Keratinocyte (primary cell): ENCODE results near the gene NAALADL1. TPM values are rescaled to one million over a fixed set of nuclear protein-coding genes. Genes with fewer than 3 reads are reported as not detected.

Experiments
- DNase-seq: peaks from one replicate; pipeline ENCODE4 v3.0.0-alpha.2; 2011; ENCODE audit warnings: low read depth, missing footprints, low spot score
- FAIRE-seq: peaks from 2 replicates; lab custom pipeline; 2011; peaks lifted over from hg19 to GRCh38; lab: Jason Lieb, UNC
- H2AFZ ChIP-seq: 2 replicates; pipeline ENCODE4 v1.6.0; 2012; ENCODE audit warnings: low read length, control low read depth, inconsistent platforms; ENCODE audit not compliant: control insufficient read depth
- H3K27ac ChIP-seq: 2 replicates; pipeline ENCODE4 v1.5.1; 2011; ENCODE audit warnings: low read length; ENCODE audit not compliant: control insufficient read depth, insufficient read depth
- H3K27me3 ChIP-seq: 3 replicates; pipeline ENCODE4 v1.6.0; 2011; ENCODE audit warnings: low read length; ENCODE audit not compliant: control insufficient read depth, insufficient read depth; ENCODE audit errors: extremely low read depth
- H3K36me3 ChIP-seq, 2 experiments: 2 replicates in 1 of 2; 3 replicates in 1 of 2; pipeline ENCODE4 v1.5.1; 2011; ENCODE audit warnings: low read length in 2 of 2, mild to moderate bottlenecking in 1 of 2; ENCODE audit not compliant: control insufficient read depth in 2 of 2, insufficient read depth in 2 of 2; ENCODE audit errors: extremely low read depth in 1 of 2
- H3K4me1 ChIP-seq: 3 replicates; pipeline ENCODE4 v1.5.1; 2011; ENCODE audit warnings: low read length; ENCODE audit not compliant: control insufficient read depth, insufficient read depth; ENCODE audit errors: extremely low read depth
- H3K4me2 ChIP-seq: 3 replicates; pipeline ENCODE4 v1.6.0; 2011; ENCODE audit warnings: low read depth, low read length; ENCODE audit not compliant: control insufficient read depth, insufficient read depth; ENCODE audit errors: extremely low read depth
- H3K4me3 ChIP-seq, 3 experiments: fragments of 200-600 bp in 1 of 3; sonication (generic) in 1 of 3; 2 replicates in 2 of 3; 3 replicates in 1 of 3; pipeline ENCODE4 v1.5.1; 2011 to 2016; ENCODE audit warnings: low read length in 3 of 3, mild to moderate bottlenecking in 3 of 3, control low read depth in 2 of 3, inconsistent platforms in 1 of 3, low read depth in 1 of 3, mixed read lengths in 1 of 3, mixed run types in 1 of 3, moderate library complexity in 1 of 3; ENCODE audit not compliant: control insufficient read depth in 2 of 3, insufficient read depth in 2 of 3; ENCODE audit errors: extremely low read depth in 1 of 3
- H3K79me2 ChIP-seq: 2 replicates; pipeline ENCODE4 v1.6.0; 2012; ENCODE audit warnings: low read length; ENCODE audit not compliant: control insufficient read depth, insufficient read depth
- H3K9ac ChIP-seq: 3 replicates; pipeline ENCODE4 v1.6.0; 2011; ENCODE audit warnings: low read length; ENCODE audit not compliant: control insufficient read depth, insufficient read depth; ENCODE audit errors: extremely low read depth
- H3K9me1 ChIP-seq: 3 replicates; pipeline ENCODE4 v1.6.0; 2011; ENCODE audit warnings: low read length; ENCODE audit not compliant: control insufficient read depth, insufficient read depth; ENCODE audit errors: extremely low read depth
- H3K9me3 ChIP-seq: 2 replicates; pipeline ENCODE4 v1.5.1; 2012; ENCODE audit warnings: low read depth, low read length; ENCODE audit not compliant: control insufficient read depth
- H4K20me1 ChIP-seq: 3 replicates; pipeline ENCODE4 v1.6.0; 2011; ENCODE audit warnings: low read length; ENCODE audit not compliant: control insufficient read depth, insufficient read depth; ENCODE audit errors: extremely low read depth
- EZH2 ChIP-seq: IDR thresholded peaks from one replicate; pipeline ENCODE4 v1.6.1; 2012; ENCODE audit warnings: inconsistent platforms, mild to moderate bottlenecking, low read length, moderate library complexity
- dilution Hi-C: fragments of 300-500 bp; cut with MboI; formaldehyde crosslinking; loops from one replicate; pipeline ENCODE4 v1.7.0; 2020; ENCODE audit warnings: low sequenced_read_pairs; ENCODE audit not compliant: extremely low pct_ligation_motif_present
- polyA plus RNA-seq, 5 experiments: library from polyadenylated mRNA; depleted of rRNA in 3 of 5; stranded (reverse) in 3 of 5; stranded (forward) in 1 of 5; unstranded in 1 of 5; fragments of >200 nt; gene quantifications; 1 replicate in 1 of 5; 2 replicates in 3 of 5; 3 replicates in 1 of 5; pipeline versions ENCODE4 v1.2.1 to v1.2.3, GENCODE V29; 2011 to 2012; ENCODE audit warnings: missing spikeins in 2 of 5, low read depth in 1 of 5, low replicate concordance in 1 of 5
- TF ChIP-seq, protein P1 (sequence below), 3 experiments: IDR thresholded peaks in 1 of 3; conservative IDR thresholded peaks in 1 of 3; optimal IDR thresholded peaks in 1 of 3; 2 replicates in 2 of 3; 3 replicates in 1 of 3; pipeline versions ENCODE3 to v1.5.1; 2011; ENCODE audit warnings: low read length in 3 of 3, mild to moderate bottlenecking in 3 of 3, moderate library complexity in 2 of 3, control low read depth in 1 of 3, inconsistent platforms in 1 of 3; ENCODE audit not compliant: insufficient read depth in 2 of 3; ENCODE audit errors: extremely low read depth in 1 of 3

NAALADL1 gene
- polyA plus RNA-seq, 1 donor (not counting 4 experiments of a cell fraction or from before 2014, with no cell fraction given) = 2.3 TPM

DNA sequence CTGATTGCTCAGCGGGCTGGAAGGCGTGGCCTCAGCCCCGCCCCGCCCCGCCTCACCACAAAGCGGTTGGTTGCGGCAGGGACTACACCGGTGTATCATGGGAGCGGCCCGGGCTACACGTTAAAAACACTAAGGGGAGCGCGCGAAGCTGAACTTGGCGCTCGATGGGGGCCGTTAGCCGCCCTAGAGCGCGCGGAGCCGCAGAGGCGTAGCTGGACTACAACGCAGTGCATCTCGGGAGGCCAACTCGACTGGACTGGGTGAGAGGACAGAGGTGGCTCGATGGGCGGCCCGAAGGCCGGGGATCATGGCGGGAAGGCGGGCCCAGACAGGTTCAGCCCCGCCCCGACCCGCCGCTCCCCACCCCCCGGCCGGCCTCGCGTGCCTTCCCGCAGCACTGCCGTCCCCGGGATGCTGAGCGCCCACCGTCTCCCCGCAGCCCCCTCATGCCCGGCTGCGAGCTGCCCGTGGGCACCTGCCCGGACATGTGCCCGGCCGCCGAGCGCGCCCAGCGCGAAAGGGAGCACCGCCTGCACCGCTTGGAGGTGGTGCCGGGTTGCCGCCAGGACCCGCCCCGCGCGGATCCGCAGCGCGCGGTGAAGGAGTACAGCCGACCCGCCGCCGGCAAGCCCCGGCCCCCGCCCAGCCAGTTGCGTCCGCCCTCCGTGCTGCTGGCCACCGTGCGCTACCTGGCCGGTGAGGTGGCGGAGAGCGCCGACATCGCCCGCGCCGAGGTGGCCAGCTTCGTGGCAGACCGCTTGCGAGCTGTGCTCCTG is 17.3 kb downstream of the NAALADL1 start, which contains the start of gene SAC3D1:
Gene SAC3D1, plus strand, starts transcription at position 364 of the 776 bp plus-strand sequence. Its CDS starts 83 bp downstream, at position 447.
- peak within 1 kb of the TSS; percentile 81 for H3K9ac ChIP-seq

DNA sequence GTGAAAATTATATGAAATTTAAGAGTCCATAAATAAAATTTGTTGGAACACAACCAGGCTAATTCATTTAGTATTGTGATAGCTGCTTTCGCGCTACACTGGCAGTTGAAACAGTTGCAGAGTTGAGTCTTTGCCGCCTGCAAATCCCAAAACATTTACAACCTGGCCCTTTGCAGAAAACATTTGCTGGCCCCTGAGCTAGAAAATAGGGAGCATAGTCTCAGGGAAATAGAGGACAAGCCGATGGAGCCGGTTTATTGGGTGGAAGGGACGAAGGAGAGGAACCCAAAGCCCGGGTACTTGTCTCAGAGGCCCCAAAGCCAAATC is 17.9 kb downstream of the NAALADL1 start:
- Histone ChIP-seq H4K20me1 (no peaks in the 10 kb centered on the region), H3K9me1 (no peaks in the 10 kb centered on the region), H3K4me3 (peak overlapping the region; percentile 60 to 76 (median 70)), H3K4me2 (peak overlapping the region; percentile 89), H3K9me3 (no peaks in the 10 kb centered on the region), H2AFZ (peak overlapping the region; percentile 76), H3K79me2 (peaks cover 5% of the 10 kb centered on the region), H3K27me3 (no peaks in the 10 kb centered on the region), H3K27ac (peak overlapping the region; percentile 79), H3K9ac (peak overlapping the region; percentile 81), H3K36me3 (peaks cover 3 to 14% of the 10 kb centered on the region in 2 experiments), H3K4me1 (peaks cover 18% of the 10 kb centered on the region)
- FAIRE-seq (peak; percentile 51), DNase-seq (no peak)
- TF ChIP-seq, protein P1, sequence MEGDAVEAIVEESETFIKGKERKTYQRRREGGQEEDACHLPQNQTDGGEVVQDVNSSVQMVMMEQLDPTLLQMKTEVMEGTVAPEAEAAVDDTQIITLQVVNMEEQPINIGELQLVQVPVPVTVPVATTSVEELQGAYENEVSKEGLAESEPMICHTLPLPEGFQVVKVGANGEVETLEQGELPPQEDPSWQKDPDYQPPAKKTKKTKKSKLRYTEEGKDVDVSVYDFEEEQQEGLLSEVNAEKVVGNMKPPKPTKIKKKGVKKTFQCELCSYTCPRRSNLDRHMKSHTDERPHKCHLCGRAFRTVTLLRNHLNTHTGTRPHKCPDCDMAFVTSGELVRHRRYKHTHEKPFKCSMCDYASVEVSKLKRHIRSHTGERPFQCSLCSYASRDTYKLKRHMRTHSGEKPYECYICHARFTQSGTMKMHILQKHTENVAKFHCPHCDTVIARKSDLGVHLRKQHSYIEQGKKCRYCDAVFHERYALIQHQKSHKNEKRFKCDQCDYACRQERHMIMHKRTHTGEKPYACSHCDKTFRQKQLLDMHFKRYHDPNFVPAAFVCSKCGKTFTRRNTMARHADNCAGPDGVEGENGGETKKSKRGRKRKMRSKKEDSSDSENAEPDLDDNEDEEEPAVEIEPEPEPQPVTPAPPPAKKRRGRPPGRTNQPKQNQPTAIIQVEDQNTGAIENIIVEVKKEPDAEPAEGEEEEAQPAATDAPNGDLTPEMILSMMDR (optimal IDR thresholded peaks at IDR 0.05 in 1 of 3, IDR thresholded peaks at IDR 0.05 in 1 of 3, conservative IDR thresholded peaks at IDR 0.05 in 1 of 3; ENCODE audit: extremely low read depth in 1 of 3, insufficient read depth in 2 of 3, low read length in 3 of 3) = no peak
- no peak for TF ChIP-seq EZH2
- dilution Hi-C loops = no loop called here

More for the DNA sequence above, 17.3 kb downstream of the NAALADL1 start, which contains the start of gene SAC3D1:
- Histone ChIP-seq H3K4me2 (peak within 1 kb of the TSS; percentile 89), H3K4me1 (peaks cover 18% of the 10 kb centered on the region), H3K4me3 (peak within 1 kb of the TSS; percentile 60 to 76 (median 70)), H3K27me3 (no peaks in the 10 kb centered on the region), H3K9me3 (no peaks in the 10 kb centered on the region), H3K79me2 (peaks cover 5% of the 10 kb centered on the region), H3K27ac (peak within 1 kb of the TSS; percentile 79), H3K9me1 (no peaks in the 10 kb centered on the region), H2AFZ (peak within 1 kb of the TSS; percentile 89), H4K20me1 (no peaks in the 10 kb centered on the region), H3K36me3 (peaks cover 3 to 8% of the 10 kb centered on the region in 2 experiments)
- FAIRE-seq (no peak), DNase-seq (peak; percentile 46)
- dilution Hi-C loops = no loop called here
- no peak for TF ChIP-seq EZH2
- TF ChIP-seq, protein P1 (optimal IDR thresholded peaks at IDR 0.05 in 1 of 3, IDR thresholded peaks at IDR 0.05 in 1 of 3, conservative IDR thresholded peaks at IDR 0.05 in 1 of 3; ENCODE audit: extremely low read depth in 1 of 3, insufficient read depth in 2 of 3, low read length in 3 of 3) = no peak
